ENCODE results near the gene THY1.
"Not testable (repeated sequence)": the region's sequence is repeated elsewhere in the genome, so short reads cannot be mapped to it uniquely, and the experiment has no call there.

THY1 gene

GRCh38 chr11:119418759-119419158, 4.2 kb downstream of the THY1 start:
- DNase-seq (ENCODE audit: low read depth in 4 of 4, low spot score in 1 of 4) = no peak

DNA sequence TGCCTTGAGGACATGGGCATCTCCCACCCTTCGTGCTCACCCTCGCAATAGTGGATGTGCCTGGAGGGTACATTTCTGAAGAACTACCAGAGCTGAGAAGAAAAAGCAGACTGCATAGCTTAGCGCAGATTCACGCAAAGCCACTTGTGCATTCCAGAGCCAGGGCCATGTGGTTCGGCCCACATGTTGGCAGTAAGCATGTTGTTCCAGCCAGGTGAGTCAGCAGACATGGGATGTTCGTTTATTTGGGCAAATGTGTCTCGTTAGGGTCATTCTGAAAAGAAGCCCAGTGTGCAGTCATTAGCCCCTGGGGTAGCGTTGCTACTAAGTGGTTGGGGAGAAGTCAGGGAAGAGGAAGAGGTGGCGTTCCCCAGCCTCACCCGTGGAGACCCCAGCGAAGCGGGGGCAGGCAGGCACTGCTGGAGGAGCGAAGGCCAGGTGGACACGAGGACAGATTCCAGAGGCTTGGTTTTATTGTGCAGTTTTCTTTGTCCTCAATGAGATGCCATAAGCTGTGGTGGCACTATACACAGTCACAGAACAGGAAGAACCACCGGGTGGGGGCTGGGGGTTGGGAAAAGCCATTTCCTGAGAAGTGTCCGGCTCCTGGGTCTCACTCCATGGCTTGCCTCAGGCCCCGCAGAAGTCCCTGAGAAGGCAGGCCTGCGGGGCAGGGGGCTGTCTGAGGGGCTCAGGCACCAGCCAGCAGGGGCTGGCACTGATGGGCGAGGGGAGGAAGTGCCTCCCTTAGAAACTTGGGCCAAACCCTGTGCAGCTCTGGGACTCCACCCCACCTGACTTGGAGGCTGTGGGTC, 5.0 kb downstream of the THY1 start:
- DNase-seq (ENCODE audit: low read depth in 4 of 4, low spot score in 1 of 4) = no peak

DNA sequence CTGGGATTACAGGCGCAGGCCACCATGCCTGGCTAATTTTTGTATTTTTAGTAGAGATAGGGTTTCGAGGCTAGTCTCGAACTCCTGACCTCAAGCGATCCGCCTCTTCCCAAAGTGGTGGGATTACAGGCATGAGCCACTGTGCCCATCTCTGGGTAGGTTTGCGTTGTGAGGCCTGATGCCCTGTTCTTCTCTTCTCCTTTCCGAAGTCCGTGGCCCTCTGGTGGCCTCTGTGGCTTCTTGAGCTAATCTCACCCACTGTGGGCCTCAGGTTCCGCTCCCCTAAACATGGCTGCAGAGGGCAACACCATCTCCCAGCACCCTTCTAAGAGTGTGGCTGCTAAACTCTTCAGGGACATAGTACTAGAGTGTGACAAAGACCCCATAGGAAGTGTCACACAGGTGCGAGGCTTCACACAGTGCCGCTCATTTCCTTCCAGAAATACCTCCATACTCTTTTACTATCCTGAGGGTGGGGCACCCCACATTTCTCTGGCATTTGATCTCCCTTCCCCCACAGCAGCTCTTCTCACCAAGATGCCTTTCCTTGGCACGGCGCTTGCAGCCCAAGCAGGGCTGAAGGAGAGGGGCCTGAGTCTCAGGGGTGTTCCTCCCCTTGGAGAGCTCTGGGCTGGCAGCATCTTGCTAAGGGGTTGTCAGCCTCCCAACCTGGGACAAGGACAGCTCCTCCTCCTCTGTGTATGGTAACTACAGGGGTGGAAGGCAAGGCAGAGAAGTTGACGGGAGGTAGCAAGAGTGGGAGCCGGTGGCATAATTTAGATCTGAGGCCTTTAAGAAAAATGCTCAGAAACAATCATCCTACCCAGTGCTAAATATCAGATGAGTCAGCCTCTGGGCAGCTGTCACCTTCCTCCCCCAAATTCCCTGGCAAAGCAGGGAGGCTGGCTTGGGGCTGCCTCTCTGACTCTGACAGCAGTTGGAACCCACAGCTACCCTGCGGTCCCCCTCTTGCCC, 6.1 kb downstream of the THY1 start:
- DNase-seq (ENCODE audit: low read depth in 4 of 4, low spot score in 1 of 4) = no peak

GRCh38 chr11:119415966-119416365, 7.0 kb downstream of the THY1 start:
- DNase-seq (ENCODE audit: low read depth in 4 of 4, low spot score in 1 of 4) = no peak

- DNase-seq (ENCODE audit: low read depth in 4 of 4, low spot score in 1 of 4) = no peak
Measured at GRCh38 chr11:119415517-119415916, 7.5 kb downstream of the THY1 start.

GRCh38 chr11:119414734-119415133, 8.2 kb downstream of the THY1 start:
- DNase-seq (ENCODE audit: low read depth in 4 of 4, low spot score in 1 of 4) = no peak

DNA sequence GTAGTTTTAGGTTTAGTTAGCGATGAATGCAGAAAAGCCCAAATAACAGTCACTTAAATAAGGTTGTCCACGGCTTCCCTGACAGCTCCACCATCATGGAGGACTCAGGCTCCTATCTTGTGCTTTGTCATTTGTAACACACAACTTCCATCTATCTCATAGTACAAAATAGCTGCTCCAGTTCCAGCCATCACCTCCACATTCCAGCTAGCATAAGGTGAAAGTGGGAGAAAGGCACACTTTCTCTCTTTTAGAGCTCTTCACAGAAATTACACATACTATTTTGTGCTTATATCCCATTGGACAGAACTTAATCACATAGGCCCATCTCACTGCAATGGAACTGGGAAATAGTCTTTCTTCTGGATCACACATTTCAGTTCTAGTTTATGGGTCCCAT, 8.7 kb downstream of the THY1 start:
- DNase-seq (ENCODE audit: low read depth in 4 of 4, low spot score in 1 of 4) = no peak

GRCh38 chr11:119412072-119412471, 10.9 kb downstream of the THY1 start:
- DNase-seq (ENCODE audit: low read depth in 4 of 4, low spot score in 1 of 4) = no peak

DNA sequence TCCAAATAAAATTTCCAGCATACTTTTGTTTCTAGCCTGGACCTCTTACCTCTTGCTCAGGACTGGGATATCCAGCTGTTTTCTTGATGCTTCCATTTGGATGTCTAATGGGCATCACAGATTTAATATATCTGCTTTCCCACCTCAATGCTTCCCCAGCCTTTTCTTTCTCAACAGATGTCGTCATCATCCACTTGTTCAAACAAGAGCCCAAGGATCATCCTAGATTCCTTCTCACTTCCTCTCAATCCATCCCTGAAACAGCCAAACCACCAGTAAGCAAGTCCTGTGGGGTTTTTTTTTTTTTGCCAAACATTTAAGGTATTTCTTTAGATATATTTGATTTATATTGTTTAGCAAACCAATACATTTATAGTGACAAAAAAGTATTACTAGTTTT, 12.5 kb downstream of the THY1 start:
- DNase-seq (ENCODE audit: low read depth in 4 of 4, low spot score in 1 of 4) = no peak

- DNase-seq (ENCODE audit: low read depth in 4 of 4, low spot score in 1 of 4) = no peak
Measured at GRCh38 chr11:119409731-119410130, 13.2 kb downstream of the THY1 start.

DNA sequence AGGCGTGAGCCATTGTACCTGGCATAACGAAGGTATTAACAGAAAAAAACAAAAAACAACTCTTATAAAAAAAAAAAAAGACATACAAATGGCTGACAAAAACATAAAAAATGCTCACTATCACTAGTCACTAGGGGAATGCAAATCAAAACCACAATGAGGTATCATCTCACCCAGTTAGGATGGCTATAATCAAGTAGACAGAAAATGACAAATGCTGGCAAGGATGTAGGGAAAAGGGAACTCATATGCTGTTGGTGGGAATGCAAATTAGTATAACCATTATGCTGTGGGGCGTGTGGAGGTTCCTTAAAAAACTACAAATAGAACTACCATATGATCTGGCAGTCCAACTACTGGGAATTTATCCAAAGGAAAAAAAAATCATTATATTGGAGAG, 17.0 kb downstream of the THY1 start:
- no peak for DNase-seq (ENCODE audit: low read depth in 4 of 4, low spot score in 1 of 4)

GRCh38 chr11:119405448-119405847, 17.5 kb downstream of the THY1 start:
- DNase-seq (ENCODE audit: low read depth in 4 of 4, low spot score in 1 of 4) = not testable (repeated sequence)

GRCh38 chr11:119404872-119405271, 18.1 kb downstream of the THY1 start:
- DNase-seq (ENCODE audit: low read depth in 4 of 4, low spot score in 1 of 4) = no peak

- no peak for DNase-seq (ENCODE audit: low read depth in 4 of 4, low spot score in 1 of 4)
Measured at GRCh38 chr11:119403021-119403420, 20.0 kb downstream of the THY1 start.

GRCh38 chr11:119402470-119402869, 20.5 kb downstream of the THY1 start:
- no peak for DNase-seq (ENCODE audit: low read depth in 4 of 4, low spot score in 1 of 4)

DNA sequence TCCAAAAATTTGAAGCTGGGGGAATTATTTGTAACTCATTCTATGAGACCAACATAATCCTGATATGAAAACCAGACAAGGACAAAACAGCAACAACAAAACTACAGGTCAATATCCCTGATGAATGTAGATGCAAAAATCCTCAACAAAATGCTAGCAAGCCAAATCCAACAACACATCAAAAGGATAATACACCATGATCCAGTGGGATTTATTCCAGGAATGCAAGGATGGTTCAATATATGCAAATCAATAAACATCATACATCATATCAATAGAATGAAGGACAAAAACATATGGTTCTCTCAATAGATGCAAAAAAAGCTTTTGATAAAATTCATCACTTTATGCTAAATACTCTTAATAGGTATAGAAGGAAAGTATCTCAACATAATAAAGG, 22.1 kb downstream of the THY1 start:
- DNase-seq (ENCODE audit: low read depth in 4 of 4, low spot score in 1 of 4) = no peak

DNA sequence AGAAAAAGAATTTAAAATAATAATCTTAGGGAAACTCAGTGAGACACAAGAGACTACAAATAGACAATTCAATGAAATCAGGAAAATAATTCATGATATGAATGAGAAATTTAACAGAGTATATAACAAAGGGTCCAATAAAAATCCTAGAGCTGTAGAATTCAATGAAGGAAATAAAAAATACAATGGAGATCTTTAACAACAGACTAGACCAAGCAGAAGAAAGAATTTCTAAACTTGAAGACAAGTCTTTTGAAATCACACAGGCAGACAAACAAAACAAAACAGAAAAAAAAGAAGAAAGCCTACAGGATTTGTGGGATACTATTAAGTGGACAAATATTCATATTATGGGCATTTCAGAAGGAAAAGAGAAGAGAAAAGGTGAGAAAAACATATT, 25.2 kb downstream of the THY1 start:
- no peak for DNase-seq (ENCODE audit: low read depth in 4 of 4, low spot score in 1 of 4)

- DNase-seq (ENCODE audit: low read depth in 4 of 4, low spot score in 1 of 4) = no peak
Measured at GRCh38 chr11:119396835-119397234, 26.1 kb downstream of the THY1 start.

GRCh38 chr11:119391275-119391674, 31.7 kb downstream of the THY1 start:
- no peak for DNase-seq (ENCODE audit: low read depth in 4 of 4, low spot score in 1 of 4)

- DNase-seq (ENCODE audit: low read depth in 4 of 4, low spot score in 1 of 4) = no peak
Measured at GRCh38 chr11:119389611-119390254, 33.2 kb downstream of the THY1 start.

GRCh38 chr11:119388103-119388502, 34.9 kb downstream of the THY1 start:
- no peak for DNase-seq (ENCODE audit: low read depth in 4 of 4, low spot score in 1 of 4)

DNA sequence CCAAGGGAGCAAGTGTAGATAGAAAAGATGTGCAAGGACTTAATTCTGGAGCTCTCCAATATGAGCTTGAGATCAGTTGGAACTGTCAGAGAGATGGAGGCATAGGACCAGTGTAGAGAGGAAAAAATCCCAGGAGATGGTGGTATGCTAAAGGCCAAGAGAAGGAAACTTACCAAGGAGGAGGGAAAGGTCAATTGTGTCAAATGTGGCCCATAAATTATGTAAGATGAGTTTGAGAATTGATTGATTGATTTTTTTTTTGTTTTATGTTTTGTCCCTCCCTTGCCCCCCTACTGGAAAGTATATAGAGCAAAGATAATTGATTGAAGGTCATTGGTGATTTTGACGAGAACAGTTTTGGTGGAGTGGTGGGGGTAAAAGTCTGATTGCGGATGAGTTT, 38.6 kb downstream of the THY1 start:
- DNase-seq (ENCODE audit: low read depth in 4 of 4, low spot score in 1 of 4) = no peak

All from stimulated activated CD4-positive, alpha-beta T cell treated with anti-CD3 and anti-CD28 coated beads, Interleukin-1b, Interleukin-23, amount 100 ng/mL, for 24 hours (primary cell).